Measurements from ENCODE around the gene UXS1.

DNA sequence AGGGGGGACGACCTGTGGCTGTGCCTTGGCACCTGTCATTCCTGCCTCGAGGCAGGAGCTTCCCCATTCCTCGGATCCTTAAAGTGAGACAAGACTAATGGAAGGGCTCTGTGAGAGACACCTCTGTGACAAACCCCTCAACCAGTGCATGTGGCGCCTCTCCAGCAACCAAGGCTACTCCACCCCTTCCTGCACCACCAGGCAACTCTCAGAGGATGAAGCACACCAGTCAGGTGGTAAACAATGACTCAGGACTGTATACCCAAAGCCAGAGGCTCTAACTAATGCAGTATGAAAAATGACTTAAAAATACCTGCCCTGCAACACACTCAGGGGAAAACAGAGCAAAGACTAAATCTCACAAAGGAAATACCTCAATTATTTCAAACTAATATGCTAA, 136.9 kb downstream of the UXS1 start:
- no peak for TF ChIP-seq EZH2phosphoT487 (IDR thresholded peaks at IDR 0.05; ENCODE audit: borderline replicate concordance, low read length)
- TF ChIP-seq CTCF (conservative IDR thresholded peaks at IDR 0.05; ENCODE audit: low read depth, low read length): no peak
- TF ChIP-seq EZH2 (IDR thresholded peaks at IDR 0.05; ENCODE audit: low read length, unreplicated experiment): no peak
